PC-3 (cell line): Measurements from ENCODE around the gene SHC4. TPM values are rescaled to one million over a fixed set of nuclear protein-coding genes. Genes with fewer than 3 reads are reported as not detected.

Experiments used
- ATAC-seq: fragments of 200-7000 bp; cut with Tn5 transposase; 2 replicates; pipeline ENCODE4 v1.9.1; 2020; ENCODE audit warnings: mild to moderate bottlenecking, moderate library complexity
- BruUV-seq: library from RNA; stranded (reverse); fragments of 400-500 nt; replicated peaks from 2 replicates; lab custom pipeline; 2021; lab: Mats Ljungman, UMichigan
- CTCF ChIA-PET: fragments of 300-600 bp; sonication (Branson Sonifier 250); formaldehyde crosslinking; loops from one replicate; lab custom pipeline; 2022; ENCODE audit warnings: antibody characterized with exemption; lab: Charles Lee
- POLR2A ChIA-PET: fragments of 300-600 bp; sonication (Branson Sonifier 250); formaldehyde crosslinking; loops from one replicate; lab custom pipeline; 2022; ENCODE audit warnings: antibody characterized with exemption; ENCODE audit not compliant: unreplicated experiment; lab: Charles Lee
- DNase-seq: peaks from one replicate; pipeline ENCODE4 v3.0.0-alpha.2; 2015
- H2AFZ ChIP-seq: fragments of 300-600 bp; sonication (generic); 2 replicates; pipeline ENCODE4 v1.6.0; 2016; ENCODE audit warnings: antibody characterized with exemption, low read length
- H3F3A ChIP-seq: fragments of 300-600 bp; sonication (generic); one replicate; pipeline ENCODE4 v1.6.0; 2017; ENCODE audit warnings: antibody characterized with exemption, low read length, control low read depth, mild to moderate bottlenecking; ENCODE audit not compliant: unreplicated experiment
- H3K27ac ChIP-seq: fragments of 300-600 bp; sonication (generic); 2 replicates; pipeline ENCODE4 v1.5.1; 2016; ENCODE audit warnings: mild to moderate bottlenecking, low read length
- H3K27me3 ChIP-seq: fragments of 300-600 bp; sonication (generic); 2 replicates; pipeline ENCODE4 v1.6.1; 2016; ENCODE audit warnings: low read length, mixed read lengths
- H3K36me3 ChIP-seq: fragments of 300-600 bp; sonication (generic); 2 replicates; pipeline ENCODE4 v1.6.1; 2016; ENCODE audit warnings: low read depth, mixed run types, low read length, mixed read lengths
- H3K4me1 ChIP-seq: fragments of 300-600 bp; sonication (generic); 2 replicates; pipeline ENCODE4 v1.5.1; 2016; ENCODE audit warnings: low read length; ENCODE audit not compliant: insufficient read depth
- H3K4me2 ChIP-seq: fragments of 300-600 bp; sonication (generic); 2 replicates; pipeline ENCODE4 v1.6.0; 2016; ENCODE audit warnings: low read length
- H3K4me3 ChIP-seq: fragments of 300-600 bp; sonication (generic); 2 replicates; pipeline ENCODE4 v1.5.1; 2016; ENCODE audit warnings: mild to moderate bottlenecking, low read length, mixed read lengths
- H3K79me2 ChIP-seq: fragments of 300-600 bp; sonication (generic); 2 replicates; pipeline ENCODE4 v1.6.1; 2017; ENCODE audit warnings: low read length, mixed read lengths
- H3K9ac ChIP-seq: fragments of 300-600 bp; sonication (generic); 2 replicates; pipeline ENCODE4 v1.6.0; 2016; ENCODE audit warnings: mild to moderate bottlenecking, low read length
- H3K9me2 ChIP-seq: fragments of 300-600 bp; sonication (generic); replicated peaks from 2 replicates; pipeline ENCODE4 v1.6.1; 2016; ENCODE audit warnings: mixed run types, low read length, mixed read lengths
- H3K9me3 ChIP-seq: fragments of 300-600 bp; sonication (generic); 2 replicates; pipeline ENCODE4 v1.6.1; 2016; ENCODE audit warnings: low read length, mixed read lengths
- H4K20me1 ChIP-seq: fragments of 300-600 bp; sonication (generic); 2 replicates; pipeline ENCODE4 v1.6.1; 2016; ENCODE audit warnings: low read length, mixed read lengths
- CTCF ChIP-seq: fragments of 300-600 bp; sonication (generic); conservative IDR thresholded peaks from 2 replicates; pipeline ENCODE4 v1.5.1; 2017; ENCODE audit warnings: antibody characterized with exemption, low read depth, mild to moderate bottlenecking, low read length
- EZH2 ChIP-seq: fragments of 300-600 bp; sonication (generic); IDR thresholded peaks from one replicate; pipeline ENCODE4 v1.6.1; 2017; ENCODE audit warnings: antibody characterized with exemption, mild to moderate bottlenecking, low read length; ENCODE audit not compliant: unreplicated experiment
- EZH2phosphoT487 ChIP-seq: fragments of 300-600 bp; sonication (generic); IDR thresholded peaks from 2 replicates; pipeline ENCODE4 v1.6.1; 2018; ENCODE audit warnings: mild to moderate bottlenecking, antibody characterized with exemption, low read length, borderline replicate concordance
- intact Hi-C: fragments of 100-400 bp; cut with micrococcal nuclease; formaldehyde crosslinking; loops from 2 replicates; pipeline ENCODE4 v1.9.0; 2023
- total RNA-seq: library from RNA; depleted of rRNA; stranded (reverse); fragments of >200 nt; gene quantifications from 2 replicates; pipeline ENCODE4 v1.2.3, GENCODE V29; 2014

Gene SHC4
- total RNA-seq, 1 experiment from 2014 or later: 2.4 TPM

DNA sequence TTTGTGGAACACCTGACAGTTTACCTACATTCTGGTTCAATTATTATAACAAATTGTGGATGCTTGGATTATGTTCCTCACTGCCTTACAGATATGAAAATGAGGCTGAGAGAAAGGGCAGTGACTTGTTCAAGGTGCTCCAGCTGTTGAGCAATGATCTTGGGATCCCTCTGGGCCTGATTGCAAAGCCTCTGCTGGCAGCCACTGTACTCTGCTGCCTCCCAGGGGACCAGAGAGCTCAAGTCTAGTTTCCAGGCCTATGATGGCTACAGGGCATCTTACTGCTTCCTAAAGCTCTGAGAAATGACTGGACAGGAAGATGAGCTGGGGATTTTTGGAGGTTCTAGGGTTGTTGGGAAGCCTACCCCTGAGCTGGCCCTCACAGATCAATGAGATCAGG is 2.3 kb upstream of the SHC4 start:
- ATAC-seq (peak; percentile 48), DNase-seq (peak; percentile 63)
- intact Hi-C loops: loop anchor here (1.0 to 10.0 kb wide), 2 partner anchors 104 to 1179 kb away; no protein-coding TSS in a partner anchor
- Histone ChIP-seq H3F3A (no peaks in the 10 kb centered on the region), H4K20me1 (no peaks in the 10 kb centered on the region), H3K9me2 (no peaks in the 10 kb centered on the region), H3K4me3 (no peak overlapping the region), H3K27me3 (no peaks in the 10 kb centered on the region), H3K36me3 (no peaks in the 10 kb centered on the region), H2AFZ (no peak overlapping the region), H3K4me2 (peak overlapping the region; percentile 3; the same call in 1 of the 2 replicates), H3K9me3 (no peaks in the 10 kb centered on the region), H3K4me1 (peaks cover 34% of the 10 kb centered on the region), H3K9ac (no peak overlapping the region), H3K79me2 (0 out of 2 replicates have a peak, but pooled peaks cover 5% of the 10 kb centered on the region), H3K27ac (peak overlapping the region; percentile 35; the same call in 1 of the 2 replicates)
- CTCF ChIA-PET: interaction anchor here (0.5 to 1.4 kb wide), 7 partner anchors 10 to 155 kb away, joined by 3 to 12 read pairs (median 3); partner anchors contain the start of gene CEP152
- TF ChIP-seq EZH2phosphoT487: no peak
- no peak for TF ChIP-seq EZH2
- peak; percentile 61 for TF ChIP-seq CTCF
- POLR2A ChIA-PET: no interaction called here
- BruUV-seq: no TSS peak

DNA sequence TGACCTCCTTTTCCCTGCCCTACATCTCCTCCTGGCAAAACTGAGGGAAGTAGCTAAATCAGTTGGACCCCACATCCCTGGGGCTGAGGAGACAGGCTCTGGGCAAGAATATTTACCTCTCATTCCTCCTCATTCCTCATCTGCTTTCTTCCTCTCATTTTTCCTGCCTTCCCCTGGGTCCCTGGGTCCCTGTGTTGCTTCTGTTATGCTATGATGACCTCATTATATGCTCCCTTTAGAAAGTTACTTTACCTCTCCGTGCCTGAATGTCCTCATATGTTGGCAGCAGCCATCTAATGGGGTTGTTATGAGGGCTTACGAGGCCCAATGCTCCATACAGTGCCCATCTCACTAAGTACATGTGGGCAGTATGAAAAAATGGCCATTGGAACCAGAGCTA is 1.2 kb upstream of the SHC4 start:
- Histone ChIP-seq H3F3A (no peaks in the 10 kb centered on the region), H3K27ac (no peak overlapping the region), H3K27me3 (no peaks in the 10 kb centered on the region), H3K4me1 (peaks cover 34% of the 10 kb centered on the region), H3K4me3 (no peak overlapping the region), H3K36me3 (no peaks in the 10 kb centered on the region), H3K9ac (no peak overlapping the region), H3K79me2 (0 out of 2 replicates have a peak, but pooled peaks cover 5% of the 10 kb centered on the region), H3K9me2 (no peaks in the 10 kb centered on the region), H3K9me3 (no peaks in the 10 kb centered on the region), H2AFZ (no peak overlapping the region), H3K4me2 (no peak overlapping the region), H4K20me1 (no peaks in the 10 kb centered on the region)
- intact Hi-C loops: loop anchor here (1.0 to 10.0 kb wide), 2 partner anchors 99 to 1180 kb away; no protein-coding TSS in a partner anchor
- ChIA-PET CTCF (no interaction called here), POLR2A (interaction anchor here (0.6 kb wide), 1 partner anchor 98 kb away, joined by 3 read pairs; no protein-coding TSS in a partner anchor)
- no TSS peak for BruUV-seq
- ATAC-seq: no peak
- TF ChIP-seq CTCF (no peak), EZH2 (no peak), EZH2phosphoT487 (no peak)
- no peak for DNase-seq
